Progenitor cell of endocrine pancreas (in vitro differentiated cells): Measurements from ENCODE around the gene PAOX. TPM values are rescaled to one million over a fixed set of nuclear protein-coding genes. Genes with fewer than 3 reads are reported as not detected.

ENCODE experiments used
- DNase-seq: peaks from one replicate; pipeline ENCODE4 v3.0.0; 2021; ENCODE audit warnings: low spot score; ENCODE audit not compliant: unreplicated experiment
- H3K27ac Mint-ChIP-seq: 2 replicates; pipeline ENCODE4 v1.8.0; 2021; ENCODE audit warnings: mild to moderate bottlenecking, moderate library complexity, mixed read lengths
- H3K27me3 Mint-ChIP-seq: 2 replicates; pipeline ENCODE4 v1.8.0; 2021; ENCODE audit warnings: mixed read lengths
- H3K36me3 Mint-ChIP-seq: 2 replicates; pipeline ENCODE4 v1.8.0; 2022; ENCODE audit warnings: mixed read lengths; ENCODE audit not compliant: insufficient read depth
- H3K4me1 Mint-ChIP-seq: 2 replicates; pipeline ENCODE4 v1.8.0; 2021; ENCODE audit warnings: low read depth, mixed read lengths
- H3K4me3 Mint-ChIP-seq: 2 replicates; pipeline ENCODE4 v1.8.0; 2021; ENCODE audit warnings: low read depth, mild to moderate bottlenecking, moderate library complexity, mixed read lengths
- H3K9me3 Mint-ChIP-seq: 2 replicates; pipeline ENCODE4 v1.8.0; 2021; ENCODE audit warnings: low read depth, mixed read lengths
- CTCF ChIP-seq: fragments of 200-600 bp; sonication (generic); IDR thresholded peaks from one replicate; pipeline ENCODE4 v1.5.0; 2021; ENCODE audit warnings: antibody characterized with exemption, mild to moderate bottlenecking; ENCODE audit not compliant: unreplicated experiment
- total RNA-seq: library from RNA; stranded (reverse); gene quantifications from 2 replicates; pipeline ENCODE4 v1.2.1, GENCODE V29; 2021

PAOX gene
- total RNA-seq, 1 donor from 2014 or later: 11.9 TPM

GRCh38 chr10:133350283-133350949 is 28.6 kb upstream of the PAOX start:
- Mint-ChIP-seq H3K9me3 (peaks cover 2% of the 10 kb centered on the region), H3K4me3 (no peak overlapping the region), H3K27me3 (peaks cover 7% of the 10 kb centered on the region), H3K4me1 (no peaks in the 10 kb centered on the region), H3K27ac (no peak overlapping the region), H3K36me3 (no peaks in the 10 kb centered on the region)
- DNase-seq: no peak
- no peak for TF ChIP-seq CTCF

- Mint-ChIP-seq H3K27me3 (peaks cover 4% of the 10 kb centered on the region), H3K27ac (no peak overlapping the region), H3K36me3 (no peaks in the 10 kb centered on the region), H3K4me3 (no peak overlapping the region), H3K4me1 (no peaks in the 10 kb centered on the region), H3K9me3 (no peaks in the 10 kb centered on the region)
- DNase-seq: no peak
- no peak for TF ChIP-seq CTCF
These were observed 28.1 kb upstream of the PAOX start for GRCh38 chr10:133350950-133351329.

GRCh38 chr10:133351408-133352318 is 27.4 kb upstream of the PAOX start:
- no peak overlapping the region for H3K4me3 Mint-ChIP-seq
- no peaks in the 10 kb centered on the region for H3K36me3 Mint-ChIP-seq
- TF ChIP-seq CTCF: no peak
- H3K27me3 Mint-ChIP-seq: peaks cover 4% of the 10 kb centered on the region
- H3K9me3 Mint-ChIP-seq: no peaks in the 10 kb centered on the region
- H3K4me1 Mint-ChIP-seq: no peaks in the 10 kb centered on the region
- no peak for DNase-seq
- no peak overlapping the region for H3K27ac Mint-ChIP-seq

GRCh38 chr10:133353202-133353959 is 25.7 kb upstream of the PAOX start:
- no peak for TF ChIP-seq CTCF
- H3K9me3 Mint-ChIP-seq: no peaks in the 10 kb centered on the region
- no peaks in the 10 kb centered on the region for H3K36me3 Mint-ChIP-seq
- H3K4me1 Mint-ChIP-seq: no peaks in the 10 kb centered on the region
- no peak for DNase-seq
- H3K27ac Mint-ChIP-seq: no peak overlapping the region
- H3K27me3 Mint-ChIP-seq: peaks cover 4% of the 10 kb centered on the region
- H3K4me3 Mint-ChIP-seq: no peak overlapping the region

GRCh38 chr10:133353988-133354605 is 25.0 kb upstream of the PAOX start:
- no peak overlapping the region for H3K4me3 Mint-ChIP-seq
- no peaks in the 10 kb centered on the region for H3K36me3 Mint-ChIP-seq
- no peak for TF ChIP-seq CTCF
- peaks cover 2% of the 10 kb centered on the region for H3K27me3 Mint-ChIP-seq
- no peaks in the 10 kb centered on the region for H3K9me3 Mint-ChIP-seq
- H3K27ac Mint-ChIP-seq: no peak overlapping the region
- no peaks in the 10 kb centered on the region for H3K4me1 Mint-ChIP-seq
- no peak for DNase-seq
